Fibroblast of the aortic adventitia (primary cell): ENCODE results near the gene DPP6. TPM values are rescaled to one million over a fixed set of nuclear protein-coding genes. Genes with fewer than 3 reads are reported as not detected.

Experiments
- DNase-seq: peaks from one replicate; pipeline ENCODE4 v3.0.0-alpha.2; 2010; ENCODE audit warnings: low read depth
- H3K4me3 ChIP-seq: 2 replicates; pipeline ENCODE4 v1.5.1; 2011; ENCODE audit warnings: low read depth, mild to moderate bottlenecking, control low read depth, low read length, moderate library complexity
- total RNA-seq: library from RNA; depleted of rRNA; stranded (reverse); fragments of >200 nt; gene quantifications from 2 replicates; pipeline ENCODE4 v1.2.3, GENCODE V29; 2012; ENCODE audit warnings: low replicate concordance
- TF ChIP-seq, protein P1 (sequence below): IDR thresholded peaks from 2 replicates; pipeline ENCODE4 v1.5.1; 2011; ENCODE audit warnings: mild to moderate bottlenecking, low read length, control low read depth, inconsistent platforms; ENCODE audit not compliant: insufficient read depth

Gene DPP6
- total RNA-seq, 1 donor = not detected

DNA sequence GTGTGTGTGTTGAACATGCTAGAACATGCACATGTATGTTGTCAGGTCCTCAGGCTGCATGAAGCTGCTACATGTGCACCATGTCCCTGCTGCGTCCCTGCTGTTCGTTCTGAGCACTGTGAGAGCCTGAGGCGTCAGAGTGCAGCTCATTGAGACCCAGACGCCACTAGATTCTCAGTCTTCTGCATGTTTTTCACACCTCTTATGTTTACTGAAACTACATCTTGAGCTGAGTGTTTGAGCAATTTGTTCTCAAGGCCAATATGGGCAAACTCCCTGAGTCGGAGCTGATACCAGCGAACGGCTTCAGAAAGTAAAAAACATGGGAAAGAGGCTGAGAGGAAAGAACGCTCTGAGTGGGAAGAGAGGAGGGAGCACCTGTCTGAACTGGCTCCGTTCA lies 600.4 kb downstream of the DPP6 start:
- H3K4me3 ChIP-seq = no peak overlapping the region
- DNase-seq = no peak
- TF ChIP-seq, protein P1, sequence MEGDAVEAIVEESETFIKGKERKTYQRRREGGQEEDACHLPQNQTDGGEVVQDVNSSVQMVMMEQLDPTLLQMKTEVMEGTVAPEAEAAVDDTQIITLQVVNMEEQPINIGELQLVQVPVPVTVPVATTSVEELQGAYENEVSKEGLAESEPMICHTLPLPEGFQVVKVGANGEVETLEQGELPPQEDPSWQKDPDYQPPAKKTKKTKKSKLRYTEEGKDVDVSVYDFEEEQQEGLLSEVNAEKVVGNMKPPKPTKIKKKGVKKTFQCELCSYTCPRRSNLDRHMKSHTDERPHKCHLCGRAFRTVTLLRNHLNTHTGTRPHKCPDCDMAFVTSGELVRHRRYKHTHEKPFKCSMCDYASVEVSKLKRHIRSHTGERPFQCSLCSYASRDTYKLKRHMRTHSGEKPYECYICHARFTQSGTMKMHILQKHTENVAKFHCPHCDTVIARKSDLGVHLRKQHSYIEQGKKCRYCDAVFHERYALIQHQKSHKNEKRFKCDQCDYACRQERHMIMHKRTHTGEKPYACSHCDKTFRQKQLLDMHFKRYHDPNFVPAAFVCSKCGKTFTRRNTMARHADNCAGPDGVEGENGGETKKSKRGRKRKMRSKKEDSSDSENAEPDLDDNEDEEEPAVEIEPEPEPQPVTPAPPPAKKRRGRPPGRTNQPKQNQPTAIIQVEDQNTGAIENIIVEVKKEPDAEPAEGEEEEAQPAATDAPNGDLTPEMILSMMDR = no peak

DNA sequence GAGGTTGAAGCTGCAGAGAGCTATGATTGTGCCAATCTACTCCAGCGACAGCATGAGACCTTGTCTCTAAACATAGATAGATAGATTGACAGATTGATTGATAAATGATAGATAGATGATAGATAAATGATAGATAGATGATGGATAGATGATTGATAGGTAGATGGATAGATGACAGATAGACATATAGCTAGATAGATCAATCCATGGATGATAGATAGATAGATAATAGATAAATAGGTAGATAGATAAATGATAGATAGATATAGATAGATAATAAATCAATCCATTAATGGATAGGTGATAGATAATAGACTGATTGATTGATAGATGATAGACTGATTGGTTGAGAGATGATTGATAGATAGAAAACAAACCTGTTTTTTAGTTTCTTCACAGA lies 601.1 kb downstream of the DPP6 start:
- DNase-seq = no peak
- TF ChIP-seq, protein P1 = no peak
- H3K4me3 ChIP-seq = no peak overlapping the region

- H3K4me3 ChIP-seq = no peak overlapping the region
- no peak for DNase-seq
- TF ChIP-seq, protein P1 = no peak
Observed at GRCh38 chr7:154656618-154657017, 604.4 kb downstream of the DPP6 start.

- TF ChIP-seq, protein P1 = no peak
- no peak for DNase-seq
- H3K4me3 ChIP-seq = no peak overlapping the region
Observed at GRCh38 chr7:154666768-154667167, 614.6 kb downstream of the DPP6 start.

GRCh38 chr7:154672659-154673415 lies 620.6 kb downstream of the DPP6 start:
- TF ChIP-seq, protein P1 = no peak
- no peak for DNase-seq
- H3K4me3 ChIP-seq = no peak overlapping the region

DNA sequence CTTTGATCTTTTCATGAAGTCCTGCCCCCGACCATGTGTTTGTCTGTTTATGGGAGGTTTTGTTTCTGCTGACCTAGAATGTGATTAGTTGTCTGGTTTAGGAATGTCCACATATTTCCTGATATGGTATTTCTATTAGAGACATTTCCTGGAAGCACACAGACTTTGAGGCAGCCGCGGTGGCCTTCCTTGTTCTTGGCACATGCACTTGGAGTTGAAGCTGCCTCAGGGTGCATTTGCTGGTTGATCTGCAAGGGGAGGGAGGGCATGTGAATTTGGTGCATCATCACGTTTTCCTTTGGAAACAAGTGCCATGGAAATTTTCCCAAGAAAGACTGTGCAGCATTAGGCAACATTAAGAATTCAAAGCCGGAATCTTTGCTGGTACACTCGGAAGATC lies 622.0 kb downstream of the DPP6 start:
- H3K4me3 ChIP-seq = no peak overlapping the region

More for the DNA sequence above, 622.0 kb downstream of the DPP6 start:
- DNase-seq = no peak
- TF ChIP-seq, protein P1 = no peak
